SU-DHL-6 (cell line): Measurements from ENCODE around the gene ADSS1.

Experiments used
- H2AFZ ChIP-seq: fragments of 200-600 bp; sonication (generic); 2 replicates; pipeline ENCODE4 v1.6.1; 2014; ENCODE audit warnings: low read depth, mild to moderate bottlenecking, moderate library complexity, mixed read lengths, antibody characterized with exemption, low read length; ENCODE audit not compliant: severe bottlenecking
- H3F3A ChIP-seq: fragments of 200-600 bp; shearing (Covaris generic); 2 replicates; pipeline ENCODE4 v1.6.0; 2016; ENCODE audit warnings: antibody characterized with exemption, mild to moderate bottlenecking; ENCODE audit not compliant: insufficient read depth
- H3K27ac ChIP-seq: fragments of 200-600 bp; sonication (generic); 2 replicates; pipeline ENCODE4 v1.5.1; 2016; ENCODE audit warnings: low read depth, mild to moderate bottlenecking, low read length, moderate library complexity, mixed read lengths
- H3K27me3 ChIP-seq: fragments of 200-600 bp; sonication (generic), shearing (Covaris generic); 2 replicates; pipeline ENCODE4 v1.6.0; 2014; ENCODE audit warnings: mild to moderate bottlenecking, low read length
- H3K36me3 ChIP-seq: fragments of 200-600 bp; sonication (generic); 2 replicates; pipeline ENCODE4 v1.6.1; 2014; ENCODE audit warnings: mild to moderate bottlenecking, low read length, mixed read lengths
- H3K4me2 ChIP-seq: fragments of 300-600, 200-600 bp; shearing (Covaris generic), sonication (generic); 2 replicates; pipeline ENCODE4 v1.6.0; 2014; ENCODE audit warnings: low read length, low read depth, mild to moderate bottlenecking; ENCODE audit not compliant: poor library complexity, severe bottlenecking
- H3K4me3 ChIP-seq: fragments of 200-600 bp; sonication (generic); 2 replicates; pipeline ENCODE4 v1.5.1; 2014; ENCODE audit warnings: antibody characterized with exemption, low read length, mild to moderate bottlenecking, mixed read lengths; ENCODE audit not compliant: insufficient read depth, poor library complexity, severe bottlenecking
- H3K79me2 ChIP-seq: fragments of 200-600 bp; sonication (generic); 2 replicates; pipeline ENCODE4 v1.6.1; 2014; ENCODE audit warnings: mild to moderate bottlenecking, low read length, moderate library complexity; ENCODE audit not compliant: insufficient read depth
- H3K9ac ChIP-seq: fragments of 200-600 bp; sonication (generic); 2 replicates; pipeline ENCODE4 v1.7.0; 2014; ENCODE audit warnings: mild to moderate bottlenecking, low read length
- H3K9me2 ChIP-seq: fragments of 200-600 bp; sonication (generic); replicated peaks from 2 replicates; pipeline ENCODE4 v1.6.1; 2014; ENCODE audit warnings: low read length; ENCODE audit not compliant: insufficient read depth
- H3K9me3 ChIP-seq: fragments of 200-600 bp; sonication (generic); 2 replicates; pipeline ENCODE4 v1.6.1; 2014; ENCODE audit warnings: low read length, mixed read lengths; ENCODE audit not compliant: insufficient read depth
- H4K20me1 ChIP-seq: fragments of 200-600 bp; sonication (generic); 2 replicates; pipeline ENCODE4 v1.6.1; 2014; ENCODE audit warnings: low read depth, mild to moderate bottlenecking, antibody characterized with exemption, low read length, moderate library complexity, mixed read lengths
- EZH2phosphoT487 ChIP-seq: fragments of 200-600 bp; sonication (generic), shearing (Covaris generic); conservative IDR thresholded peaks from 2 replicates; pipeline ENCODE4 v1.6.1; 2018; ENCODE audit warnings: mild to moderate bottlenecking, antibody characterized with exemption, low read length, moderate library complexity, mixed read lengths
- TF ChIP-seq, protein P1 (sequence below): fragments of 200-600 bp; sonication (generic); IDR thresholded peaks from one replicate; pipeline ENCODE4 v1.5.1; 2017; ENCODE audit warnings: antibody characterized with exemption, mild to moderate bottlenecking, low read length, moderate library complexity; ENCODE audit not compliant: insufficient read depth, poor library complexity, severe bottlenecking

ADSS1 gene

DNA sequence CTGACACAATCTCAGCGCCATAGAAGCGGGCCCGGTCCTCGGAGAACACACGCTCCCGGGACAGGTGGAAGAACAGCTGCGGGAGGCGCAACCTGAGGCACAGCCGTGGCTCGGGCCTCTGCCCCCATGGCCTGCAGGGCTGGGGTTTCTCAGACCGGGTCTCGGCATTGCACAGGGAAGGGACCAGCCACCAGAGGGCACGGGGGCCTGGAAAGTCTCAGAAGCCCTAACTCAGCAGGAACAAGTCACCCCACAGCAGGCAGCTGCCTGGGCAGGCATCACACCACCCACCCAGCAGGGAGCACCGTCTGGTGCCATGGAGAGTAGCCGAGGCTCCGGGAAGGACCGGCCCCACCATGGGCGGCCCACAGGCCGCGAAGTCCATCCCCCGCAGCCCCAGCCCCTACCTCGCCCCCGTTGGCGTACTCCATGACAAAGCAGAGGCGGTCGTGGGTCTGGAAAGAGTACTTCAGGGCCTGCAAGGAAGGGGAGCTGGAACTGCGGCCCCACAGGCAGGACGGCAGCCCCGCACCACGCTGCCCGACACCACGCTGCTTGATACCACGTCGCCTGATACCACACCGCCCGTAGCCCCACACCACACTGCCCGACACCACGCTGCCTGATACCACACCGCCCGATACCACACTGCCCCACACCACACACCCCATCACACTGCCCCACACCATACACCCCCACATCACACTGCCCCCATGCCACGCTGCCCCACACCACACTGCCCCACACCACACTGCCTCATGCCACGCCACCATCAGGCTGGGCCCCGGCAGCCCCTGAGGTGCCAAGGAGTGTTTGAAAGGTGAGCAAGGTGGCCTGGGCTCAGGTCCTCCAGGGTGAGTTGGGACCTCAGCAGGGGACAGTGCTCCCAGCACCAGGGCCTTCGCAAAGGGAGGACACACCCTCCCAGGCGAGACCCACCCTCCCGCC is 49.8 kb downstream of the ADSS1 start:
- H3F3A ChIP-seq = no peaks in the 10 kb centered on the region
- H3K27me3 ChIP-seq = no peaks in the 10 kb centered on the region
- no peak for TF ChIP-seq EZH2phosphoT487
- TF ChIP-seq, protein P1, sequence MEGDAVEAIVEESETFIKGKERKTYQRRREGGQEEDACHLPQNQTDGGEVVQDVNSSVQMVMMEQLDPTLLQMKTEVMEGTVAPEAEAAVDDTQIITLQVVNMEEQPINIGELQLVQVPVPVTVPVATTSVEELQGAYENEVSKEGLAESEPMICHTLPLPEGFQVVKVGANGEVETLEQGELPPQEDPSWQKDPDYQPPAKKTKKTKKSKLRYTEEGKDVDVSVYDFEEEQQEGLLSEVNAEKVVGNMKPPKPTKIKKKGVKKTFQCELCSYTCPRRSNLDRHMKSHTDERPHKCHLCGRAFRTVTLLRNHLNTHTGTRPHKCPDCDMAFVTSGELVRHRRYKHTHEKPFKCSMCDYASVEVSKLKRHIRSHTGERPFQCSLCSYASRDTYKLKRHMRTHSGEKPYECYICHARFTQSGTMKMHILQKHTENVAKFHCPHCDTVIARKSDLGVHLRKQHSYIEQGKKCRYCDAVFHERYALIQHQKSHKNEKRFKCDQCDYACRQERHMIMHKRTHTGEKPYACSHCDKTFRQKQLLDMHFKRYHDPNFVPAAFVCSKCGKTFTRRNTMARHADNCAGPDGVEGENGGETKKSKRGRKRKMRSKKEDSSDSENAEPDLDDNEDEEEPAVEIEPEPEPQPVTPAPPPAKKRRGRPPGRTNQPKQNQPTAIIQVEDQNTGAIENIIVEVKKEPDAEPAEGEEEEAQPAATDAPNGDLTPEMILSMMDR = no peak
- H3K9me3 ChIP-seq = no peaks in the 10 kb centered on the region
- H3K79me2 ChIP-seq = no peaks in the 10 kb centered on the region
- no peaks in the 10 kb centered on the region for H3K9me2 ChIP-seq
- H3K9ac ChIP-seq = no peak overlapping the region
- no peak overlapping the region for H3K27ac ChIP-seq
- H3K36me3 ChIP-seq = 0 out of 2 replicates have a peak, but pooled peaks cover 9% of the 10 kb centered on the region
- H3K4me3 ChIP-seq = no peak overlapping the region
- H4K20me1 ChIP-seq = no peaks in the 10 kb centered on the region
- H3K4me2 ChIP-seq = no peak overlapping the region
- H2AFZ ChIP-seq = no peak overlapping the region

DNA sequence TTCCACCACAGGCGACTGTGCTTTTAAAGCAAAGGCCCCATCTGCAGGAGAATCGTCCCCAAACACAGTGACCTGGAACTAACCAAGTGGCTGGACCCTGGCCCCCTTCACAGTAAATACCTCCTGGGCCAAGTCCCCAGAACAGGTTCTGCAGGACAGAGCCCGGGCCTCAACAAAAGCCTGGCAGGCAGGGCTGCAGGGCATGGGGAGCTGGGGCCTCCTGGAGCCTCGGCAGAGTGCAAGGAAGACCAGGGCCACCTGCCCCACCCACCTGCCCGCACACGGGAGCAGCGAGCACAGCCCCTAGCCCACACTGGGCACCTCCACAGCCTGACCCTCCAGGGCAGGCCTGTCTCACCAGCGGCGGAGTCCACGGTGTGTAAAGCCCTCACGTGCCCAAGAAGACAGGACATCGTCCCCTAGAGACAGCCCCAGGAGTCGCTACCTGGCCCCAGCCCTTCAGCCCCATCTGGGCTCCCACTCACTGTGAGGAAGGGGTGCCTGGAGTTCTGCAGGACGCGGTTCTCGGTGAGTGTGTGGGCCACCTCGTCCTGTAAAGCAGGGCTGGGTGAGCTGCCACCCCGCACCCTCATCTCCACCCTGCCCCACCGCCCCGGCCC is 50.5 kb downstream of the ADSS1 start:
- H3K27me3 ChIP-seq = no peaks in the 10 kb centered on the region
- no peak overlapping the region for H3K9ac ChIP-seq
- no peak overlapping the region for H2AFZ ChIP-seq
- H3K9me2 ChIP-seq = no peaks in the 10 kb centered on the region
- H3K36me3 ChIP-seq = 0 out of 2 replicates have a peak, but pooled peaks cover 9% of the 10 kb centered on the region
- TF ChIP-seq, protein P1 = no peak
- no peak for TF ChIP-seq EZH2phosphoT487
- no peak overlapping the region for H3K4me3 ChIP-seq
- no peaks in the 10 kb centered on the region for H3F3A ChIP-seq
- no peak overlapping the region for H3K27ac ChIP-seq
- no peak overlapping the region for H3K4me2 ChIP-seq
- H4K20me1 ChIP-seq = no peaks in the 10 kb centered on the region
- no peaks in the 10 kb centered on the region for H3K79me2 ChIP-seq
- no peaks in the 10 kb centered on the region for H3K9me3 ChIP-seq

DNA sequence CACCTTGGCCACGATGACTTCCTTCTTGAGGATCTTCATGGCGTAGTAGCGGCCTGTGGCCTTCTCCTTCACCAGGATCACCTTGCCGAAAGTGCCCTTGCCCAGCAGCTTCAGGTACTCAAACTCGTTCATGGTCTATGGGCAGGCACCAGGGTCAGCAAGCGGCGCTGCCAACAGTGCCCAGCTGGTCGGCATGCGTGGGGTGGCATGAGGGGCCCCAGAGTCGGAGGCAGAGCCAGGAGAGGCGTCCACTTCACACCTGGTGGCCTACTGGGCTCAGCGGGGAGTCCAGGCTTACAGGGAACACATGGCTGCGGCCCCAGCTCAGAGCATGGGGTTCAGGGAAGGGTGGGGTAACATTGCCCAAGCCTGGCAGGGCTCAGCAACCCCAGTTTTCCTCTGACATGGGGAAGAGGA is 51.1 kb downstream of the ADSS1 start:
- Histone ChIP-seq H3F3A (no peaks in the 10 kb centered on the region), H3K27me3 (no peaks in the 10 kb centered on the region), H3K9me2 (no peaks in the 10 kb centered on the region), H3K79me2 (no peaks in the 10 kb centered on the region), H3K9ac (no peak overlapping the region), H4K20me1 (no peaks in the 10 kb centered on the region), H2AFZ (no peak overlapping the region), H3K27ac (no peak overlapping the region), H3K4me3 (no peak overlapping the region), H3K9me3 (no peaks in the 10 kb centered on the region), H3K36me3 (0 out of 2 replicates have a peak, but pooled peaks cover 9% of the 10 kb centered on the region), H3K4me2 (no peak overlapping the region)
- TF ChIP-seq EZH2phosphoT487 = no peak
- TF ChIP-seq, protein P1 = no peak
